GDM1 (cell line): Measurements from ENCODE around the gene HAUS3.
"Not testable (repeated sequence)": the region's sequence is repeated elsewhere in the genome, so short reads cannot be mapped to it uniquely, and the experiment has no call there.

Experiments
- DNase-seq: peaks from one replicate; lab custom pipeline; 2025; lab: John Stamatoyannopoulos, UW

Gene HAUS3

GRCh38 chr4:2275044-2275397 is 33.1 kb upstream of the HAUS3 start:
- DNase-seq = not testable (repeated sequence)

GRCh38 chr4:2274320-2275043 is 32.6 kb upstream of the HAUS3 start:
- no peak for DNase-seq

- DNase-seq = no peak
Observed at GRCh38 chr4:2273657-2274319, 31.9 kb upstream of the HAUS3 start.

- DNase-seq = no peak
Observed at GRCh38 chr4:2273221-2273620, 31.3 kb upstream of the HAUS3 start.

GRCh38 chr4:2272828-2273120 is 30.9 kb upstream of the HAUS3 start:
- DNase-seq = no peak

- no peak for DNase-seq
Observed at GRCh38 chr4:2272026-2272827, 30.3 kb upstream of the HAUS3 start.

GRCh38 chr4:2271279-2272025 is 29.5 kb upstream of the HAUS3 start:
- no peak for DNase-seq

- no peak for DNase-seq
Observed at GRCh38 chr4:2270341-2271165, 28.6 kb upstream of the HAUS3 start.

- no peak for DNase-seq
Observed at GRCh38 chr4:2269618-2270163, 27.8 kb upstream of the HAUS3 start.

GRCh38 chr4:2269206-2269531 is 27.2 kb upstream of the HAUS3 start:
- DNase-seq = no peak

- no peak for DNase-seq
Observed at GRCh38 chr4:2268357-2269205, 26.7 kb upstream of the HAUS3 start.

- DNase-seq = no peak
Observed at GRCh38 chr4:2267841-2268240, 25.9 kb upstream of the HAUS3 start.

GRCh38 chr4:2267320-2267811 is 25.4 kb upstream of the HAUS3 start:
- DNase-seq = no peak

GRCh38 chr4:2266821-2267220 is 24.9 kb upstream of the HAUS3 start:
- DNase-seq = no peak

GRCh38 chr4:2266181-2266580 is 24.3 kb upstream of the HAUS3 start:
- DNase-seq = no peak

- DNase-seq = no peak
Observed at GRCh38 chr4:2265113-2266110, 23.5 kb upstream of the HAUS3 start.

- DNase-seq = no peak
Observed at GRCh38 chr4:2264481-2265041, 22.6 kb upstream of the HAUS3 start.

GRCh38 chr4:2263926-2264321 is 22.0 kb upstream of the HAUS3 start:
- no peak for DNase-seq

GRCh38 chr4:2262944-2263250 is 21.0 kb upstream of the HAUS3 start:
- DNase-seq = no peak
